Stimulated activated naive CD8-positive, alpha-beta T cell treated with anti-CD3 and anti-CD28 coated beads, Interleukin-15, Interleukin-2, amounts not matched to agents 100 ng/mL and 50 ng/mL, for 24 hours (primary cell): ENCODE measurements around the gene POLR1H.
A peak's percentile ranks its signal among the peaks of the same experiment; 100 is the strongest.

Source experiments
- H3K27ac Mint-ChIP-seq: one replicate; pipeline ENCODE4 v1.8.0; 2021; ENCODE audit warnings: mild to moderate bottlenecking, mixed read lengths
- H3K27me3 Mint-ChIP-seq: one replicate; pipeline ENCODE4 v1.8.0; 2021; ENCODE audit warnings: mixed read lengths
- H3K36me3 Mint-ChIP-seq: one replicate; pipeline ENCODE4 v1.8.0; 2021; ENCODE audit warnings: low read depth, mixed read lengths
- H3K4me1 Mint-ChIP-seq: one replicate; pipeline ENCODE4 v1.8.0; 2021; ENCODE audit warnings: low read depth, mixed read lengths
- H3K4me3 Mint-ChIP-seq: one replicate; pipeline ENCODE4 v1.8.0; 2021; ENCODE audit warnings: mild to moderate bottlenecking, mixed read lengths
- H3K9me3 Mint-ChIP-seq: one replicate; pipeline ENCODE4 v1.8.0; 2021; ENCODE audit warnings: mixed read lengths

The POLR1H gene

DNA sequence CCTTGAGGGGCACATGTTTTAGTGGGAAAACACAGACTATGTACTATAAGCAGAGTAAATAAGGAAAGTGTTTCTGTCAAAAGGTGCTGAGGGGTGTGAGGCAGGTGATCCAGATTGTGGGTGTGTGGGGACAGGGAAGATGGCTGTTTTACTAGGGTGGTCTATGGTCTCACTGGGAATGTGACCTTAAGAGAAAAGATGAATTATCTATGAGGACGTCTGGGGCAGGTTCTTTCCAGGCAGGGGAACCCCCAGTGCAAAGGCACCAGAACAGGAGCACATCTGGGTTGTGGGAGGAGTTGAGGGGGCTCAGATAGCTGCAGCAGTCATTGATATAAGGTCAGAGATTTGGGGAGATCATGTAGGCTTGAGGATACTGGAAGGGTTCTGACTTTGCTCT, 18.2 kb upstream of the POLR1H start:
- Mint-ChIP-seq H3K27me3 (no peaks in the 10 kb centered on the region), H3K4me3 (no peak overlapping the region), H3K4me1 (peaks cover 28% of the 10 kb centered on the region), H3K36me3 (peaks cover 11% of the 10 kb centered on the region), H3K27ac (no peak overlapping the region), H3K9me3 (no peaks in the 10 kb centered on the region)

DNA sequence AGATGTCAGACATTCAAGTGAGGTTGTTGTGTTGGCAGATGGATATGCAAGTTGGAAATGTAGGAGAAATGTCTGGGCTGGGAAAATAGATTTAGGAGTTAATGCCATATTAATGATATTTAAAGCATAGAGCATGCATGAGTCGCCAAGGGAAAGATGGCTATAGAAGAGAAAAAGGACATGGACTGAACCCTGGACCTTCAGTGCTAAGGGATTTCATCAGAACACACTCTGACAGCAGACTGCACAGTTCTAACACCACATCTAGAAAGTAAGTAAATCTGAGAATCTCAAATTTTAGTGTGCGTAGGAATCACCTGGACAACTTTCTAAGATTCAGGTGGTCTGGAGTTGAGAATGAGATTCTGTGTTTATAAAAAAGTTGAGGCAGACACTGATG, 17.3 kb upstream of the POLR1H start:
- Mint-ChIP-seq H3K4me1 (peaks cover 28% of the 10 kb centered on the region), H3K36me3 (peaks cover 13% of the 10 kb centered on the region), H3K27me3 (no peaks in the 10 kb centered on the region), H3K4me3 (no peak overlapping the region), H3K27ac (no peak overlapping the region), H3K9me3 (no peaks in the 10 kb centered on the region)

DNA sequence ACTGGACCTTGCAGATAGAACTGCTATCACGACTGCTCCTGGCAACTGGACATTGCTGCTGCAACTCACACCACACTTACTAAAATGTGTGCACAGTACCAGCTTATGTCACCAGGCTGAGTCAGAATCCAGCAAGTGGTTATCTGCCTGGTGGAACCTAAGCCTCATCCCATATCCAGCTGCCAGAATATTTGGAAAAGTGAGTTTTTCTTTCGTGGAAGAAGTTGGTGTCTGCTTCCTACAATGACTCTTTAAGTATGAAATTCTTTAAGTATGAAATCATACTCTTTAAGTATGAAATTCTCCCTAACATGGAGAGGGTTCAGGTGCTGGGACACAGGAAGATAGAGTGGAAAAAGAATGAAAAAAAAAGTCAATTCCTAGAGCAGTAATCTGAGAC, 16.4 kb upstream of the POLR1H start:
- Mint-ChIP-seq H3K36me3 (peaks cover 17% of the 10 kb centered on the region), H3K27ac (no peak overlapping the region), H3K27me3 (no peaks in the 10 kb centered on the region), H3K4me3 (no peak overlapping the region), H3K9me3 (no peaks in the 10 kb centered on the region), H3K4me1 (peaks cover 28% of the 10 kb centered on the region)

DNA sequence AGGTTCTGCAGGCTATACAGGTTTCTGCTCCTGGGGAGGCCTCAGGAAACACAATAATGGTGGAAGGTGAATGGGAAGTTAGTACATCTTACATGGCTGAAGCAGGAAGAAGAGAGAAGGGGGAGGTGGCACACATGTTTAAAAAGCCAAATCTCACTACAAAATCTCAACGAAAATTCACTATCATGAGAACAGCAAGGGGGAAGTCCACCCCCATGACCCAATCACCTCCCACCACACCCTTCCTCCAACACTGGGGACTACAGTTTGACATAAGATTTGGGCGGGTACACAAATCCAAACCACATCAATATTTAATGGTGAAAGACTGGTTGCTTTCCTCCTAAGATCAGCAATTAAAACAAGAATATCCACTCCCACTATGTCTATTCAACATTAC, 13.8 kb upstream of the POLR1H start:
- H3K36me3 Mint-ChIP-seq = peaks cover 18% of the 10 kb centered on the region

DNA sequence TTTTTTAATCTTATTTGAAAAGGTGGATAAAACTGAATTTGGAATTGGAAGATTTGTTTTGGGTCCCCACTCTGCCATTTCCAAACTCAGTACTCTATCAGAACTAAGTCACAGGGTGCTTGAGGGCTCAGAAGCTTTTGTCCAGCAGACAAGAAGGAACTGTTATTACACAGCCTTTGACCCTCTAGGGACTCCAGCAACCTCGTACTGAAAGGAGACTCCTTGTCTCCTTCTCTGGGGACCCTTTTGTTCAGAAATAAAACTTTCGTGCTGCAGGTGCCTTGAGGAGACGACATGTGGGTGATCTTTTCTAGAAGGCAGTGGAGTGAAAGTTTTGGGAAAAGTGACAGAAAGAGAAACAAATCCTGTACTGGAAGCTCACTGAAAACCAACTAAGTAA, 7.4 kb upstream of the POLR1H start:
- Mint-ChIP-seq H3K27ac (no peak overlapping the region), H3K27me3 (no peaks in the 10 kb centered on the region), H3K4me1 (no peaks in the 10 kb centered on the region), H3K4me3 (no peak overlapping the region), H3K36me3 (peaks cover 34% of the 10 kb centered on the region), H3K9me3 (no peaks in the 10 kb centered on the region)

More for the DNA sequence above, 13.8 kb upstream of the POLR1H start:
- Mint-ChIP-seq H3K9me3 (no peaks in the 10 kb centered on the region), H3K4me1 (peaks cover 25% of the 10 kb centered on the region), H3K4me3 (no peak overlapping the region), H3K27ac (no peak overlapping the region), H3K27me3 (no peaks in the 10 kb centered on the region)

DNA sequence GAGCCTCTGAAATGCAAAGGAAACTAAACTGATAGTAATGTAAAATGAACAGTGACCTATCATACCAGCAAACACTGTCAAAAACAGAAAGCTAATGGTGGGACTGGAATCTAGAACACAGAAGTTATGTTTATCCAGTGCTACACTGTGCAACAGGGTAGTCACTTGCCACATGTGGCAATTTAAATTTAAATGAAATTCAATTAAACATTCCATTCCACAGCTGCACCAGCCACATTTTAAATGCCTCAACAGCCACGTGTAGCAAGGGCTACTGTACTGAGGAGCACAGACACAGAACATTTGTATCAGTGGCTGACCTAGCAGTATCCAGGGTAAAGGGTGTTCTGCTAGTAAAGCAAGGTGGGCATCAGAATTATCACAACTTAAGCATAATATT, 5.6 kb upstream of the POLR1H start:
- H3K4me3 Mint-ChIP-seq = no peak overlapping the region
- H3K27me3 Mint-ChIP-seq = no peaks in the 10 kb centered on the region
- no peaks in the 10 kb centered on the region for H3K9me3 Mint-ChIP-seq
- H3K36me3 Mint-ChIP-seq = peaks cover 30% of the 10 kb centered on the region
- H3K27ac Mint-ChIP-seq = no peak overlapping the region
- peaks cover 13% of the 10 kb centered on the region for H3K4me1 Mint-ChIP-seq

DNA sequence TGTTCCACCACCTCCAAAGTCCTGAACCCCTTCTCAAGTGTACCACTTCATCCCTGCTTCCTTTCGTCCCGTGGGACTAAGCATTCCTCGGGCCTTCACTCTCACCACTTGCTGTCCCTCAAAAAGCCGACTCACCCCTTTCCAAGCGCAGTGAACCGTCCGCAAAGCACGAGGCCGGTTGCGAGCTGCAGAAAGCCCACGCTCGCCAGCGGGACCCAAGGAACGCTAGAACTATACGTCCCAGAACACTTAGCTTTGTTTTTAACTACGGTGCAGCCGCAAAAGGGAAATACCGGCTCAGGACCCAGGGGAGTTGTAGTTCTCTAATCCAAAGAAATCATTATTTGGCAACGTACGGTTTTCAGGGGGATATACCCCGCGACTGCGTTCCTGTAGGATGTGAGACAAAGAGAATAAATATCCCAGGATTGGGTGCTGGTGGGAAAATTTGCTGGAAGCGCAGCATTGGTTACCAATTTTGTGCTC, 416 bp upstream of the POLR1H start:
- peak overlapping the region; percentile 92 for H3K27ac Mint-ChIP-seq
- H3K4me3 Mint-ChIP-seq = peak overlapping the region; percentile 99
- peaks cover 46% of the 10 kb centered on the region for H3K4me1 Mint-ChIP-seq
- peaks cover 51% of the 10 kb centered on the region for H3K36me3 Mint-ChIP-seq
- H3K27me3 Mint-ChIP-seq = no peaks in the 10 kb centered on the region
- H3K9me3 Mint-ChIP-seq = no peaks in the 10 kb centered on the region

DNA sequence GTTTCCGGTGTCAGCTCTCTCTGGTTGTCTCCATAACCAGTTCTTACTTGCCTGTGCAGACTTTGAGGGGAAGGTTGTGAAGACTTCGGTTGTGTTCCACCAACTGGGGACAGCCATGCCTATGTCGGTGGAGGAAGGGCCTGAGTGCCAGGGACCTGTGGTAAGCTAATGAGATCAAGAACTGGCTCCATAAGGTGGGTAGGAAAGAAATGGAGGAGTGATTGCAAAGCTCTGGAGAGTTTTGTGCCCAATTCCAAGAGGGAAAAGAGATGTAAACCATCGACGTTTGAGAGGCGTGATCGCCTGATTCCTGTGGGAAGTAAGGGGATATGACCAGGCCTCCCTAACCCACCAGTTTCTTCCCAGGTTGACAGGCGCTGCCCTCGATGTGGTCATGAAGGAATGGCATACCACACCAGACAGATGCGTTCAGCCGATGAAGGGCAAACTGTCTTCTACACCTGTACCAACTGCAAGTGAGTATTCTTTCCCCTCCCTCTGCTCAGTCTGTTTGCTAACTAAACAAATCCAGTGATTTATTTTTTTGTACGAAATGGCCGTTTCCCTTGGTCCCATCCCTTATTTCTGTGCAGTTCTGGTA, 893 bp downstream of the POLR1H start:
- peak overlapping the region; percentile 92 for H3K27ac Mint-ChIP-seq
- peak overlapping the region; percentile 99 for H3K4me3 Mint-ChIP-seq
- peaks cover 59% of the 10 kb centered on the region for H3K4me1 Mint-ChIP-seq
- H3K9me3 Mint-ChIP-seq = no peaks in the 10 kb centered on the region
- H3K27me3 Mint-ChIP-seq = no peaks in the 10 kb centered on the region
- peaks cover 49% of the 10 kb centered on the region for H3K36me3 Mint-ChIP-seq

DNA sequence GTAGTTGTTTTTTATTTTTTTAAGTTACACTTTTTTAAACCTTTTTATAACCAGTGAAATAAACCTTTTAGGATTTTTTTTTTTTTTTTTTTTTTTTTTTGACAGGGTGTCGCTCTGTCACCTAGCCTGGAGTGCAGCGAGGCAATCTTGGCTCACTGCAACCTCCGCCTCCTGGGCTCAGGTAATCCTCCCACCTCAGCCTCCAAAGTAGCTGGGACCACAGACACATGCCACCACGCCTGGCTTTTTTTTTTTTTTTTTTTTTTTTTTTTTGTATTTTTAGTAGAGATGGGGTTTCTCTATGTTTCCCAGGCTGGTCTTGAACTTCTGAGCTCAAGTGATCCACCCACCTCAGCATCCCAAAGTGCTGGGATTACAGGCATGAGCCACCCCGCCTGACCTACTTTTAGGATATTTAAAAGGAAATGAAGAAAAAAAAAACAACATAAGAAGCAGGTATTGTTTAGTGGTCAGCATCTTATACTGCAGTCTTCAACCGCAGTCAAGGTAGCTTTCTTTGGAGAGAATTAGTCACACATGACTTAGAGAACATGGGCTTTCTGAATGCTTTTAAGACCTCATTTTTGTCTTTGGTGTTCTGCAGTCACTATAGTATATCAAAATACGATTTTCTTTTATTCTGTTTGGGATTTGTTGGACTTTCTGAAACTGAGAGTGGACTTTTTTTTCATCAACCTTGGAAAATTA, 1.6 kb downstream of the POLR1H start:
- H3K9me3 Mint-ChIP-seq = no peaks in the 10 kb centered on the region
- peaks cover 64% of the 10 kb centered on the region for H3K4me1 Mint-ChIP-seq
- peak overlapping the region; percentile 92 for H3K27ac Mint-ChIP-seq
- no peaks in the 10 kb centered on the region for H3K27me3 Mint-ChIP-seq
- H3K36me3 Mint-ChIP-seq = peaks cover 44% of the 10 kb centered on the region
- H3K4me3 Mint-ChIP-seq = peak overlapping the region; percentile 99

DNA sequence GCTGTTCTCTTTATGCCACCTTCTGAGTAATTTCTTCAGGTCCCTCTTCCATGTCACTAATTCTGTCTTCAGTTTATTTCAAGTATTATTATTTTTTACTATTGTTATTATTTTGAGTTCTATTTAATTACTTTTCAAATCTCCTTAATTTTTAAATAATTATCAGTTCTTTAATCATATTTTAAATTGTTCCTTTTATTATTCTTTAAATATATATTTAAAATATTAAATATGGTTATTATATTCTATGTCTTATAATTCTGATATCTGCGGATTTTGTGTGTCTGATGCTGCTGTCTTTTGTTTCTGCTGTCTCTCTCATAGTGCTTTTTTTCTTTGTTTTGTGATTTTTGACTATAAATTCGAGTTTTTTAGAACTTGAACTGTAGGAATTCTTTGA, 2.2 kb downstream of the POLR1H start:
- Mint-ChIP-seq H3K36me3 (peaks cover 47% of the 10 kb centered on the region), H3K27ac (peak overlapping the region; percentile 10), H3K9me3 (no peaks in the 10 kb centered on the region), H3K4me3 (peak overlapping the region; percentile 38), H3K4me1 (peaks cover 71% of the 10 kb centered on the region), H3K27me3 (no peaks in the 10 kb centered on the region)

DNA sequence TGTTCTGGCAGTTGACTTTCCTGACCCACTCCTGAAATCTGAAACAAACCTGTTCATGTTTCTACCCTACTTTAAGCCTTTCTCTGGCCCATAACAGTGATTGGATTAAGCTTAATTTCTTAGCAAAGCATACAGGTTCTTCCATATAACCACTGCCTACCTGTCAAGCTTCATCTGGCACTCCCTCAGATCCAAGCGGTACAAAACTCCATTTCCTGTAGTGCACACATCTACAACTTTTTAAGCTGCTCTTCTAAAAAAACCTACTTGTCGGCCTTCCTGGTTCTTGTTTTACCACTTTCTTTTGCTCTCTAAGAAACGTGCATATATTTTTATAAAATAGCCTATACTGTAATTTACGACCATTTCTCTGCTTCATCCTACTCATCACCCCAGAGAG, 5.0 kb downstream of the POLR1H start:
- H3K4me1 Mint-ChIP-seq = peaks cover 66% of the 10 kb centered on the region
- H3K9me3 Mint-ChIP-seq = no peaks in the 10 kb centered on the region
- peak overlapping the region; percentile 95 for H3K4me3 Mint-ChIP-seq
- H3K27me3 Mint-ChIP-seq = peaks cover 9% of the 10 kb centered on the region
- peaks cover 71% of the 10 kb centered on the region for H3K36me3 Mint-ChIP-seq
- peak overlapping the region; percentile 95 for H3K27ac Mint-ChIP-seq

DNA sequence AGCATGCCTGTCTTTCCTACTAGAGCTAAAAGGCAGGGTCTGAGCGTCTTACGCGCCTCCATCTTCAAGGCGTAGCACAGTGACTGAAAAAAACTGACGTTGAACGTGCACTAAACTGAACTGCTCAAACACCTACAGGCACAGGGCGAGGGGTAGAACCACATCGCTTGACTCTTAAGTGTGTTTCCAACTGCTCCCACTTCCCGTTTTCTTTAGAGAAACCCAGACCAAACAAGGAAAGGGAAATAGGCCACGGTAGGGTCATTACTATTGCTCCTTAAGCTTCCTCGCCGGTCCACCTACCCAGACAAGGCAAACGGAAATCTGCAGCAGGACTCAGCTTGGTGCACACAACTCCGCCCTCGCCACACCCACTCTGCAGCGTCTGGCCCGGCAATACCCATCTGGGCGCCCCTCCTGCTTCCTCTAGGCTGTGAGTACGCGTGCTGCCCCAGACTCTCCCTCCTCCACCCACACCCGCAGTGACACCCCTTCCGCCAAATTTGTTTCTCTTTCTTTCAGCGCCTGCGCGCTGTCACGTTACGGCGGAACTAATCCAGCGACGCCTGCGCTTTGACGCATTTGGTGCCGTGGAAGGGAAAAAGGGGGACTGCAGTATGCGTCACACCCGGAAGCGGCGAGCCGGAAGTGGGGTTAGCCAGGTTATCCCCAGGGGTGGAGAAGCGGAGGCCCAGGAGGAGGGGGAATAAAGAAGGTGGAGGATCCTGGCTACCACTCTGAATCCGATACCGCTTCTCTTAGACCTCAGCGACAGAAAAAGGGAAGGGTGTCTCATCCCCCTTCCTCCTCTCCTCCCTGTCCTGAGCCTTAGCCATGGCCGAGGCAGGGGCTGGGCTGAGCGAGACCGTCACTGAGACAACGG, 5.8 kb downstream of the POLR1H start, which contains the start of gene PPP1R11:
Gene PPP1R11, plus strand, starts transcription at position 622 of the 883 bp plus-strand sequence. Its CDS starts 213 bp downstream, at position 835.
- Mint-ChIP-seq H3K27ac (peak within 1 kb of the TSS; percentile 95), H3K9me3 (no peaks in the 10 kb centered on the region), H3K27me3 (peaks cover 14% of the 10 kb centered on the region), H3K4me1 (peaks cover 66% of the 10 kb centered on the region), H3K4me3 (peak within 1 kb of the TSS; percentile 95), H3K36me3 (peaks cover 67% of the 10 kb centered on the region)

DNA sequence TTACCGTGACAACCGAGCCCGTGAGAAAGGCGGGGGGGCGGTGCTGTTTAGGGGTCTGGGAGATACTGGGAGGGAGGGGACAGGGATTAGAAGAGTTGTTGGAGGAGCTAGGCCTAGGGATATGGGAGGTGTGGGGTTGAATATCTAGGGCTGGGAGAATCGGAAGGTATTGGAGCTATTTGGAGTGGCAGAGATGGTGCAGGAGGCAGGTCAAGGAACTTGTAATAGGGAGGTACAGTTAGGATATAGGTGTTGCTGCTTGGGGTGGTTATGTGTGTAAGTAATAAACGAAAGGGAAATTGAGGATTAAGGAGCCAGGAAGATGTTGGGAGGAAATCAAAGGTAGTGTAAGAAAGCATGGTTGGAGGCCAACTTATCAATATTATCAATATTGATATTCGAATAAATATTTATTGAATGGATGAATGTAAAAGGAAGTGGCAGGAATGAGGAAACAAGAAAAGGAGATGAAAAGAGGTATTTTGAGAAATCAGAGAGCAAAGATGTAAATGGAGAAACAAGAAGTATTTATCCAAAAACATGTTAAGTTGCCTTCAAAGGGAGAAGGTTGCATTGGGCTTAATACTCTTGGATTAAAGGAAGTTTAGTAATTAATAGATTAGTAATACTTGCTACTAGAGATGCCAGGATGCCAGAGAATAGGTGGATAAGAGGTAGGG, 6.5 kb downstream of the POLR1H start:
- Mint-ChIP-seq H3K4me3 (peak overlapping the region; percentile 95), H3K9me3 (no peaks in the 10 kb centered on the region), H3K27ac (peak overlapping the region; percentile 95), H3K27me3 (peaks cover 21% of the 10 kb centered on the region), H3K36me3 (peaks cover 68% of the 10 kb centered on the region), H3K4me1 (peaks cover 63% of the 10 kb centered on the region)

DNA sequence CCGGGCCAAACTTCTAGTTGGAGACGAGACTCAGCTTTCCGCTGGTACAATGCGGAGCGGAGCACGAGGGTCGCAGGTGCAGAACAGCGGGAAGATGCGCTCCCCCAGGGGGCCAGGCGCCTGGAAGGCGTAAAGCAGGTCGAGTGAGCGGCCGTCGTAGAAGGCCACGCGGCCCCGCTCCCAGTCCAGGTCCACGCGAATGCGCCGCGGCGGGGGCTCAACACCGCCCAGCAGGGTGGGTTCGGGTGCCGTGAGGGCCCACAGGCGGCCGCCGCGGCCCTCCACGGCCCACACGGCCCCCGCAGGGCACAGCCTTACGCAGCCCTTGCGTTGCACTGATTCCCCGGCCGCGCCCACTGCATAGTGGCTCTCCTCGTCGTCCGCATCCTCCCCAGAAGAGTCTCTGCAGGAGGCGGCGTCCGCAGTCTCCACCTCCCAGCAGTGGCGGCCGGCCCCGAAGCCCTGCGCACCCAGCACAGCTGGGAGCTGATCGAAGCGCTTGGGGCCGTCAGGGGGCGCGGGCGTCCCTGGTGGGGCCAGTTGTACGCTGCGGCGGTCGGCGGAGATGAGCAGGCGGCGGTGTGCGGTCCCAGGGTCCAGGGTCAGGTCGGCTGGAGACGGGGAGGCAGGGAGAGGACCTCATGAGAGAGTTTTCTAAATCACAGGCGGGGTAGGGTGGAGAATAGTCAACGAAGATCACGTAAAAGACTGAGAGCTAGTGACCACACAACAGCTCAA, 10.2 kb downstream of the POLR1H start:
- Mint-ChIP-seq H3K36me3 (peaks cover 41% of the 10 kb centered on the region), H3K27ac (no peak overlapping the region), H3K4me3 (peak overlapping the region; percentile 10), H3K27me3 (peaks cover 55% of the 10 kb centered on the region), H3K4me1 (peaks cover 50% of the 10 kb centered on the region), H3K9me3 (no peaks in the 10 kb centered on the region)
